Measurements from ENCODE around the gene APOL2.
"Not testable (repeated sequence)": the region's sequence is repeated elsewhere in the genome, so short reads cannot be mapped to it uniquely, and the experiment has no call there.

The APOL2 gene

GRCh38 chr22:36212901-36213300 lies 26.4 kb downstream of the APOL2 start:
- Histone ChIP-seq H3K36me3 (ENCODE audit: control insufficient read depth, insufficient read depth, low read length, severe bottlenecking) (no peaks in the 10 kb centered on the region), H3K4me1 (ENCODE audit: control insufficient read depth, insufficient read depth, low read length) (peaks cover 9% of the 10 kb centered on the region), H3K9ac (ENCODE audit: low read length) (no peak overlapping the region), H3K9me3 (ENCODE audit: control insufficient read depth, low read length) (peaks cover 10% of the 10 kb centered on the region), H3K27me3 (replicated peaks; ENCODE audit: control insufficient read depth, insufficient read depth, low read length) (peaks cover 36% of the 10 kb centered on the region), H3K4me3 (ENCODE audit: low read length) (no peak overlapping the region)
- no peak for DNase-seq (ENCODE audit: low read depth)

- Histone ChIP-seq H3K36me3 (ENCODE audit: control insufficient read depth, insufficient read depth, low read length, severe bottlenecking) (no peaks in the 10 kb centered on the region), H3K27me3 (replicated peaks; ENCODE audit: control insufficient read depth, insufficient read depth, low read length) (peaks cover 36% of the 10 kb centered on the region), H3K9ac (ENCODE audit: low read length) (no peak overlapping the region), H3K9me3 (ENCODE audit: control insufficient read depth, low read length) (peaks cover 10% of the 10 kb centered on the region), H3K4me3 (ENCODE audit: low read length) (no peak overlapping the region), H3K4me1 (ENCODE audit: control insufficient read depth, insufficient read depth, low read length) (peaks cover 13% of the 10 kb centered on the region)
- DNase-seq (ENCODE audit: low read depth), result no peak
Measured at GRCh38 chr22:36211237-36211861, 28.0 kb downstream of the APOL2 start.

- H3K4me3 ChIP-seq (ENCODE audit: low read length), result no peak overlapping the region
- no peak for DNase-seq (ENCODE audit: low read depth)
- peaks cover 13% of the 10 kb centered on the region for H3K4me1 ChIP-seq (ENCODE audit: control insufficient read depth, insufficient read depth, low read length)
- H3K36me3 ChIP-seq (ENCODE audit: control insufficient read depth, insufficient read depth, low read length, severe bottlenecking), result no peaks in the 10 kb centered on the region
- H3K27me3 ChIP-seq (replicated peaks; ENCODE audit: control insufficient read depth, insufficient read depth, low read length), result peaks cover 34% of the 10 kb centered on the region
- H3K9ac ChIP-seq (ENCODE audit: low read length), result no peak overlapping the region
- H3K9me3 ChIP-seq (ENCODE audit: control insufficient read depth, low read length), result peaks cover 10% of the 10 kb centered on the region
Measured at GRCh38 chr22:36210224-36210623, 29.1 kb downstream of the APOL2 start.

GRCh38 chr22:36209488-36209908 lies 29.8 kb downstream of the APOL2 start:
- H3K36me3 ChIP-seq (ENCODE audit: control insufficient read depth, insufficient read depth, low read length, severe bottlenecking); H3K9me3 ChIP-seq (ENCODE audit: control insufficient read depth, low read length); H3K9ac ChIP-seq (ENCODE audit: low read length); H3K4me3 ChIP-seq (ENCODE audit: low read length); DNase-seq (ENCODE audit: low read depth): not testable (repeated sequence)
- Histone ChIP-seq H3K27me3 (replicated peaks; ENCODE audit: control insufficient read depth, insufficient read depth, low read length) (peaks cover 30% of the 10 kb centered on the region), H3K4me1 (ENCODE audit: control insufficient read depth, insufficient read depth, low read length) (peaks cover 13% of the 10 kb centered on the region)

- no peak overlapping the region for H3K4me3 ChIP-seq (ENCODE audit: low read length)
- peaks cover 10% of the 10 kb centered on the region for H3K9me3 ChIP-seq (ENCODE audit: control insufficient read depth, low read length)
- DNase-seq (ENCODE audit: low read depth), result no peak
- H3K36me3 ChIP-seq (ENCODE audit: control insufficient read depth, insufficient read depth, low read length, severe bottlenecking), result no peaks in the 10 kb centered on the region
- peaks cover 29% of the 10 kb centered on the region for H3K27me3 ChIP-seq (replicated peaks; ENCODE audit: control insufficient read depth, insufficient read depth, low read length)
- peaks cover 13% of the 10 kb centered on the region for H3K4me1 ChIP-seq (ENCODE audit: control insufficient read depth, insufficient read depth, low read length)
- H3K9ac ChIP-seq (ENCODE audit: low read length), result no peak overlapping the region
Measured at GRCh38 chr22:36208914-36209313, 30.4 kb downstream of the APOL2 start.

GRCh38 chr22:36208162-36208765 lies 31.1 kb downstream of the APOL2 start:
- no peak overlapping the region for H3K4me3 ChIP-seq (ENCODE audit: low read length)
- H3K9me3 ChIP-seq (ENCODE audit: control insufficient read depth, low read length), result peaks cover 10% of the 10 kb centered on the region
- no peaks in the 10 kb centered on the region for H3K36me3 ChIP-seq (ENCODE audit: control insufficient read depth, insufficient read depth, low read length, severe bottlenecking)
- no peak overlapping the region for H3K9ac ChIP-seq (ENCODE audit: low read length)
- DNase-seq (ENCODE audit: low read depth), result no peak
- peaks cover 25% of the 10 kb centered on the region for H3K27me3 ChIP-seq (replicated peaks; ENCODE audit: control insufficient read depth, insufficient read depth, low read length)
- peaks cover 13% of the 10 kb centered on the region for H3K4me1 ChIP-seq (ENCODE audit: control insufficient read depth, insufficient read depth, low read length)

GRCh38 chr22:36206255-36206654 lies 33.1 kb downstream of the APOL2 start:
- H3K9ac ChIP-seq (ENCODE audit: low read length), result no peak overlapping the region
- H3K9me3 ChIP-seq (ENCODE audit: control insufficient read depth, low read length), result peaks cover 7% of the 10 kb centered on the region
- peaks cover 20% of the 10 kb centered on the region for H3K4me1 ChIP-seq (ENCODE audit: control insufficient read depth, insufficient read depth, low read length)
- peaks cover 7% of the 10 kb centered on the region for H3K27me3 ChIP-seq (replicated peaks; ENCODE audit: control insufficient read depth, insufficient read depth, low read length)
- H3K4me3 ChIP-seq (ENCODE audit: low read length), result no peak overlapping the region
- DNase-seq (ENCODE audit: low read depth), result no peak
- H3K36me3 ChIP-seq (ENCODE audit: control insufficient read depth, insufficient read depth, low read length, severe bottlenecking), result no peaks in the 10 kb centered on the region

- H3K4me1 ChIP-seq (ENCODE audit: control insufficient read depth, insufficient read depth, low read length), result peaks cover 20% of the 10 kb centered on the region
- H3K9ac ChIP-seq (ENCODE audit: low read length); H3K36me3 ChIP-seq (ENCODE audit: control insufficient read depth, insufficient read depth, low read length, severe bottlenecking); DNase-seq (ENCODE audit: low read depth); H3K4me3 ChIP-seq (ENCODE audit: low read length); H3K9me3 ChIP-seq (ENCODE audit: control insufficient read depth, low read length); H3K27me3 ChIP-seq (replicated peaks; ENCODE audit: control insufficient read depth, insufficient read depth, low read length): not testable (repeated sequence)
Measured at GRCh38 chr22:36205573-36205972, 33.8 kb downstream of the APOL2 start.

GRCh38 chr22:36204632-36205015 lies 34.7 kb downstream of the APOL2 start:
- Histone ChIP-seq H3K36me3 (ENCODE audit: control insufficient read depth, insufficient read depth, low read length, severe bottlenecking) (no peaks in the 10 kb centered on the region), H3K4me3 (ENCODE audit: low read length) (no peak overlapping the region), H3K4me1 (ENCODE audit: control insufficient read depth, insufficient read depth, low read length) (peaks cover 20% of the 10 kb centered on the region), H3K27me3 (replicated peaks; ENCODE audit: control insufficient read depth, insufficient read depth, low read length) (peaks cover 4% of the 10 kb centered on the region), H3K9me3 (ENCODE audit: control insufficient read depth, low read length) (peaks cover 5% of the 10 kb centered on the region), H3K9ac (ENCODE audit: low read length) (no peak overlapping the region)
- DNase-seq (ENCODE audit: low read depth), result no peak

GRCh38 chr22:36204001-36204631 lies 35.2 kb downstream of the APOL2 start:
- Histone ChIP-seq H3K4me1 (ENCODE audit: control insufficient read depth, insufficient read depth, low read length) (peaks cover 20% of the 10 kb centered on the region), H3K36me3 (ENCODE audit: control insufficient read depth, insufficient read depth, low read length, severe bottlenecking) (no peaks in the 10 kb centered on the region), H3K9ac (ENCODE audit: low read length) (no peak overlapping the region), H3K9me3 (ENCODE audit: control insufficient read depth, low read length) (no peaks in the 10 kb centered on the region), H3K4me3 (ENCODE audit: low read length) (no peak overlapping the region), H3K27me3 (replicated peaks; ENCODE audit: control insufficient read depth, insufficient read depth, low read length) (peaks cover 4% of the 10 kb centered on the region)
- no peak for DNase-seq (ENCODE audit: low read depth)

GRCh38 chr22:36203441-36203840 lies 35.9 kb downstream of the APOL2 start:
- DNase-seq (ENCODE audit: low read depth); H3K4me3 ChIP-seq (ENCODE audit: low read length): not testable (repeated sequence)

More at GRCh38 chr22:36203441-36203840, 35.9 kb downstream of the APOL2 start:
- H3K36me3 ChIP-seq (ENCODE audit: control insufficient read depth, insufficient read depth, low read length, severe bottlenecking); H3K27me3 ChIP-seq (replicated peaks; ENCODE audit: control insufficient read depth, insufficient read depth, low read length); H3K9ac ChIP-seq (ENCODE audit: low read length); H3K9me3 ChIP-seq (ENCODE audit: control insufficient read depth, low read length): not testable (repeated sequence)
- peaks cover 16% of the 10 kb centered on the region for H3K4me1 ChIP-seq (ENCODE audit: control insufficient read depth, insufficient read depth, low read length)
